ENCODE results near the gene DLG4. TPM values are rescaled to one million over a fixed set of nuclear protein-coding genes. Genes with fewer than 3 reads are reported as not detected.

The DLG4 gene
- total and polyA plus RNA-seq, 2 donors (not counting 1 experiment from before 2014, with no cell fraction given), result 2.0 to 12.5 TPM

DNA sequence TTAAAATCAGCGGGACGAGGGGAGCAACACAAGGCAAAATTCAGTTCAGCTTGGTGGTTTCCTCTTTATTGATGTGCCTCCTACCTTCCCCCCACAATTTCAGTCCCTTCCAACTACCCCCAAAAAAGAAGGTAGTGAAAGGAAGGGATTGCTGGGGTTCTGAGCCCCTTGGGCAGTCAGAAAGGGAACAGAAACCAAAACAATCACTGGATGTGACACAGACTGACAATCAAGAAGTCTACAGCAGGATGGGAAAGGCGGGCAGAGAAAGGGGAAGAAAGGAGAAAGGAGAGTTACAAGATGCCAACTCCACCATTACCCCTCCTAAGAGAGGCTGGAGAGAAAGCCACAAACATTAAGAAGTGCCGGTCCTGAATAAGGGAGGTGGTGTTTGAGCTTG, 20.7 kb upstream of the DLG4 start:
- intact Hi-C loops (cut with micrococcal nuclease), result no loop called here
- peaks cover 37% of the 10 kb centered on the region for H3K79me2 ChIP-seq (ENCODE audit: control insufficient read depth, insufficient read depth, low read length)

More for the DNA sequence above, 20.7 kb upstream of the DLG4 start:
- peak overlapping the region in 2 of 5 experiments; percentile 32 to 97 for H3K4me3 ChIP-seq (ENCODE audit: control extremely low read depth in 1 of 5, extremely low read depth in 1 of 5, insufficient read depth in 1 of 5, low read depth in 2 of 5, low read length in 4 of 5)
- TF ChIP-seq EZH2 (IDR thresholded peaks at IDR 0.05; ENCODE audit: borderline replicate concordance, insufficient read depth, low read depth, low read length, poor library complexity, severe bottlenecking), result no peak
- TF ChIP-seq, protein P1, sequence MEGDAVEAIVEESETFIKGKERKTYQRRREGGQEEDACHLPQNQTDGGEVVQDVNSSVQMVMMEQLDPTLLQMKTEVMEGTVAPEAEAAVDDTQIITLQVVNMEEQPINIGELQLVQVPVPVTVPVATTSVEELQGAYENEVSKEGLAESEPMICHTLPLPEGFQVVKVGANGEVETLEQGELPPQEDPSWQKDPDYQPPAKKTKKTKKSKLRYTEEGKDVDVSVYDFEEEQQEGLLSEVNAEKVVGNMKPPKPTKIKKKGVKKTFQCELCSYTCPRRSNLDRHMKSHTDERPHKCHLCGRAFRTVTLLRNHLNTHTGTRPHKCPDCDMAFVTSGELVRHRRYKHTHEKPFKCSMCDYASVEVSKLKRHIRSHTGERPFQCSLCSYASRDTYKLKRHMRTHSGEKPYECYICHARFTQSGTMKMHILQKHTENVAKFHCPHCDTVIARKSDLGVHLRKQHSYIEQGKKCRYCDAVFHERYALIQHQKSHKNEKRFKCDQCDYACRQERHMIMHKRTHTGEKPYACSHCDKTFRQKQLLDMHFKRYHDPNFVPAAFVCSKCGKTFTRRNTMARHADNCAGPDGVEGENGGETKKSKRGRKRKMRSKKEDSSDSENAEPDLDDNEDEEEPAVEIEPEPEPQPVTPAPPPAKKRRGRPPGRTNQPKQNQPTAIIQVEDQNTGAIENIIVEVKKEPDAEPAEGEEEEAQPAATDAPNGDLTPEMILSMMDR (IDR thresholded peaks at IDR 0.05), result no peak
- WGBS (ENCODE audit: insufficient coverage), result 50% methylated on average over 2 of the region's 4 CpGs
- no peaks in the 10 kb centered on the region for H3K27me3 Mint-ChIP-seq
- H3K9me3 Mint-ChIP-seq (ENCODE audit: insufficient read depth), result no peaks in the 10 kb centered on the region
- ChIA-PET CTCF (interaction anchor here (0.9 to 5.0 kb wide), 5 partner anchors 9 to 56 kb away, joined by 3 to 36 read pairs (median 6); partner anchors contain the start of genes ACADVL, CTDNEP1, DLG4 and ELP5), POLR2A (interaction anchor here (0.6 to 13.1 kb wide), 4 partner anchors 10 to 1007 kb away, joined by 3 to 157 read pairs (median 15); partner anchors contain the start of genes ACADVL, CTC1, CTDNEP1 and DLG4)
- peaks cover 22% of the 10 kb centered on the region for H4K20me1 ChIP-seq (ENCODE audit: control insufficient read depth, insufficient read depth, low read length, poor library complexity, severe bottlenecking)
- peak overlapping the region; percentile 79 for H3K4me2 ChIP-seq (replicated peaks; ENCODE audit: low read depth, low read length, poor library complexity, severe bottlenecking)
- DNase-seq (peak; percentile 73), ATAC-seq (ENCODE audit: low read depth) (no peak)
- no peaks in the 10 kb centered on the region for H3K27me3 ChIP-seq (replicated peaks in 1 of 4; ENCODE audit: control extremely low read depth in 1 of 4, control insufficient read depth in 3 of 4, insufficient read depth in 4 of 4, low read length in 3 of 4)
- H3K4me3 Mint-ChIP-seq, result peak overlapping the region; percentile 98
- H3K36me3 ChIP-seq (replicated peaks in 1 of 2; ENCODE audit: control extremely low read depth in 1 of 2, control insufficient read depth in 1 of 2, extremely low read depth in 1 of 2, insufficient read depth in 2 of 2, low read length in 1 of 2), result peaks cover 0 to 29% of the 10 kb centered on the region in 2 experiments
- H3K4me1 Mint-ChIP-seq, result peaks cover 52% of the 10 kb centered on the region
- H2AFZ ChIP-seq (ENCODE audit: insufficient read depth, low read depth, low read length, poor library complexity, severe bottlenecking), result no peak overlapping the region
- H3K9ac ChIP-seq (ENCODE audit: low read length), result peak overlapping the region; percentile 94
- H3K9me3 ChIP-seq (ENCODE audit: control extremely low read depth in 1 of 3, control insufficient read depth in 2 of 3, insufficient read depth in 1 of 3, low read length in 2 of 3), result no peaks in the 10 kb centered on the region
- H3K27ac Mint-ChIP-seq, result peak overlapping the region; percentile 100
- peaks cover 33 to 41% of the 10 kb centered on the region in 2 donors for H3K4me1 ChIP-seq (ENCODE audit: control insufficient read depth in 2 of 2, insufficient read depth in 2 of 2, low read length in 2 of 2)
- peak overlapping the region; percentile 33 to 97 for H3K27ac ChIP-seq (ENCODE audit: low read length in 2 of 2)

All from B cell (primary cell).